UCSD-AML1 (cell line): ENCODE data around the gene NASP.
A peak's percentile ranks its signal among the peaks of the same experiment; 100 is the strongest.

Experiments
- DNase-seq: peaks from one replicate; lab custom pipeline; 2025; ENCODE audit not compliant: unreplicated experiment; lab: John Stamatoyannopoulos, UW

The NASP gene

GRCh38 chr1:45583666-45584350 lies at the start of gene NASP:
TSS of gene NASP (plus strand) at chr1:45584041. CDS start at chr1:45584147, 106 bp downstream.
- peak; percentile 90 for DNase-seq

- DNase-seq = no peak
These were observed 47.7 kb upstream of the NASP start for GRCh38 chr1:45535988-45536766.

- no peak for DNase-seq
These were observed 47.0 kb upstream of the NASP start for GRCh38 chr1:45536886-45537285.

GRCh38 chr1:45541193-45541592 lies 42.6 kb upstream of the NASP start:
- no peak for DNase-seq

GRCh38 chr1:45542591-45542990 lies 41.2 kb upstream of the NASP start:
- peak; percentile 34 for DNase-seq

GRCh38 chr1:45543581-45544417 lies 40.0 kb upstream of the NASP start:
- peak; percentile 88 for DNase-seq

- no peak for DNase-seq
These were observed 39.3 kb upstream of the NASP start for GRCh38 chr1:45544530-45544929.

- no peak for DNase-seq
These were observed 38.8 kb upstream of the NASP start for GRCh38 chr1:45545019-45545493.

- no peak for DNase-seq
These were observed 38.1 kb upstream of the NASP start for GRCh38 chr1:45545553-45546310.

- DNase-seq = peak; percentile 94
These were observed 33.2 kb upstream of the NASP start, which contains the start of gene AKR1A1 for GRCh38 chr1:45550401-45551351. TSS of gene AKR1A1 (plus strand) at chr1:45550826. CDS start at chr1:45561795, 10,969 bp downstream.

GRCh38 chr1:45551684-45552083 lies 32.2 kb upstream of the NASP start:
- no peak for DNase-seq

GRCh38 chr1:45552331-45552730 lies 31.5 kb upstream of the NASP start:
- no peak for DNase-seq

GRCh38 chr1:45554198-45554597 lies 29.6 kb upstream of the NASP start:
- no peak for DNase-seq

GRCh38 chr1:45557422-45557944 lies 26.4 kb upstream of the NASP start:
- DNase-seq = no peak

- no peak for DNase-seq
These were observed 20.0 kb upstream of the NASP start for GRCh38 chr1:45563843-45564242.

- no peak for DNase-seq
These were observed 17.1 kb upstream of the NASP start for GRCh38 chr1:45566722-45567121.

GRCh38 chr1:45567911-45568310 lies 15.9 kb upstream of the NASP start:
- no peak for DNase-seq

GRCh38 chr1:45568421-45568820 lies 15.4 kb upstream of the NASP start:
- DNase-seq = no peak

- no peak for DNase-seq
These were observed 14.3 kb upstream of the NASP start for GRCh38 chr1:45569571-45569961.
